Breast epithelium (tissue), 3 donors: ENCODE results near the gene TXNRD1.

Experiments
- POLR2AphosphoS5 ChIP-seq, 3 donors: sonication (generic); formaldehyde crosslinking; IDR thresholded peaks; one replicate each; pipeline ENCODE4 v1.6.1; 2017; ENCODE audit warnings: antibody characterized with exemption in 3 of 3
- TF ChIP-seq, protein P1 (sequence below), 3 donors: fragments of 450-650 bp; IDR thresholded peaks; one replicate each; pipeline ENCODE4 v1.5.1; 2016 to 2017; ENCODE audit warnings: antibody characterized with exemption in 3 of 3, mild to moderate bottlenecking in 3 of 3, moderate library complexity in 3 of 3

DNA sequence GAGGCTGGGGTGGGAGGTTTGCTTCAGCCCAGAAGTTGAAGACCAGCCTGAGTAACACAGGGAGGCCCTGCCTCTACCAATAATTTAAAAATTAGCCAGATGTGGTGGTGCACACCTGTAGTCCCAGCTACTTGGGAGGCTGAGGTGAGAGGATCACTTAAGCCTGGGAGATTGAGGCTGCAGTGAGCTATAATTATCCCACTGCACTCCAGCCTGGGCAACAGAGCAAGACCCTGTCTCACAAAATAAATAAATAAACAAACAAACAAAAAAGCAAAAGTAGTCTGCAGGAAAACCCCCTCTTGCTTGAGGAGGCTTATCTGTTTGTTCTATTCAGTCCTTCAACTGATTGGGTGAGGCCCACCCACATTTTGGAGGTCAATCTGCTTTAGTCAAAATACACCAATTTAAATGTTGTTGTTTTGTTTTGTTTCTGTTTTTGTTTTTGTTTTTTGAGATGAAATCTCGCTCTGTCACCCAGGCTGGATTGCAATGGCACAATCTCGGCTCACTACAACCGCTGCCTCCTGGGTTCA is 24.9 kb upstream of the TXNRD1 start:
- TF ChIP-seq POLR2AphosphoS5 (IDR thresholded peaks at IDR 0.05) = no peak
- TF ChIP-seq, protein P1, sequence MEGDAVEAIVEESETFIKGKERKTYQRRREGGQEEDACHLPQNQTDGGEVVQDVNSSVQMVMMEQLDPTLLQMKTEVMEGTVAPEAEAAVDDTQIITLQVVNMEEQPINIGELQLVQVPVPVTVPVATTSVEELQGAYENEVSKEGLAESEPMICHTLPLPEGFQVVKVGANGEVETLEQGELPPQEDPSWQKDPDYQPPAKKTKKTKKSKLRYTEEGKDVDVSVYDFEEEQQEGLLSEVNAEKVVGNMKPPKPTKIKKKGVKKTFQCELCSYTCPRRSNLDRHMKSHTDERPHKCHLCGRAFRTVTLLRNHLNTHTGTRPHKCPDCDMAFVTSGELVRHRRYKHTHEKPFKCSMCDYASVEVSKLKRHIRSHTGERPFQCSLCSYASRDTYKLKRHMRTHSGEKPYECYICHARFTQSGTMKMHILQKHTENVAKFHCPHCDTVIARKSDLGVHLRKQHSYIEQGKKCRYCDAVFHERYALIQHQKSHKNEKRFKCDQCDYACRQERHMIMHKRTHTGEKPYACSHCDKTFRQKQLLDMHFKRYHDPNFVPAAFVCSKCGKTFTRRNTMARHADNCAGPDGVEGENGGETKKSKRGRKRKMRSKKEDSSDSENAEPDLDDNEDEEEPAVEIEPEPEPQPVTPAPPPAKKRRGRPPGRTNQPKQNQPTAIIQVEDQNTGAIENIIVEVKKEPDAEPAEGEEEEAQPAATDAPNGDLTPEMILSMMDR (IDR thresholded peaks at IDR 0.05) = no peak
